H1 (cell line): ENCODE results near the gene PTBP1. TPM values are rescaled to one million over a fixed set of nuclear protein-coding genes. Genes with fewer than 3 reads are reported as not detected.

Experiments
- CTCF ChIA-PET: fragments of 300-600 bp; sonication (Branson Sonifier 250); formaldehyde crosslinking; loops from one replicate; lab custom pipeline; 2021; ENCODE audit not compliant: partially characterized antibody; lab: Charles Lee
- POLR2A ChIA-PET: fragments of 300-600 bp; sonication (Branson Sonifier 250); formaldehyde crosslinking; loops from one replicate; lab custom pipeline; 2021; ENCODE audit warnings: inconsistent platforms; ENCODE audit not compliant: partially characterized antibody; lab: Charles Lee
- DNase-seq, 2 experiments: peaks; one replicate each; pipeline versions ENCODE4 v3.0.0 to v3.0.0-alpha.2; 2010 to 2022; ENCODE audit warnings: low spot score in 2 of 2, low read depth in 1 of 2, mixed read lengths in 1 of 2
- FAIRE-seq: peaks from 2 replicates; lab custom pipeline; 2011; peaks lifted over from hg19 to GRCh38; lab: Jason Lieb, UNC
- H2AFZ ChIP-seq: 2 replicates; pipeline ENCODE4 v1.8.1; 2012; ENCODE audit warnings: low read length, inconsistent platforms
- H2AK5ac ChIP-seq: 2 replicates; pipeline ENCODE4 v1.6.1; 2013; ENCODE audit warnings: low read depth, low read length
- H2BK120ac ChIP-seq: replicated peaks from 2 replicates; pipeline ENCODE3; 2013; ENCODE audit warnings: low read depth, low read length, inconsistent platforms
- H2BK12ac ChIP-seq: 2 replicates; pipeline ENCODE4 v1.6.1; 2013; ENCODE audit warnings: low read depth, low read length
- H2BK15ac ChIP-seq: 2 replicates; pipeline ENCODE4 v1.6.1; 2013; ENCODE audit warnings: low read length
- H2BK20ac ChIP-seq: 2 replicates; pipeline ENCODE4 v1.6.1; 2013; ENCODE audit warnings: low read length
- H2BK5ac ChIP-seq: 2 replicates; pipeline ENCODE4 v1.6.1; 2013; ENCODE audit warnings: low read depth, low read length
- H3K14ac ChIP-seq: 2 replicates; pipeline ENCODE4 v1.6.1; 2013; ENCODE audit warnings: inconsistent platforms; ENCODE audit not compliant: insufficient read length
- H3K18ac ChIP-seq: 2 replicates; pipeline ENCODE4 v1.6.1; 2013; ENCODE audit warnings: low read length; ENCODE audit errors: extremely low read depth
- H3K23ac ChIP-seq: 2 replicates; pipeline ENCODE4 v1.6.1; 2013; ENCODE audit warnings: inconsistent platforms; ENCODE audit not compliant: insufficient read length
- H3K23me2 ChIP-seq: 2 replicates; pipeline ENCODE4 v1.6.1; 2013; ENCODE audit warnings: low read depth, low read length
- H3K27ac ChIP-seq: 2 replicates; pipeline ENCODE4 v1.6.1; 2011; ENCODE audit warnings: low read depth, low read length, inconsistent platforms
- H3K27me3 ChIP-seq, 4 experiments: replicated peaks in 1 of 4; 1 replicate in 1 of 4; 2 replicates in 3 of 4; pipeline versions ENCODE4 v1.6.1 to v1.8.1; 2011 to 2013; ENCODE audit warnings: low read length in 3 of 4, mild to moderate bottlenecking in 3 of 4, inconsistent platforms in 2 of 4, mixed read lengths in 2 of 4, moderate library complexity in 1 of 4; ENCODE audit not compliant: control insufficient read depth in 3 of 4, insufficient read depth in 3 of 4; ENCODE audit errors: extremely low read depth in 1 of 4
- H3K36me3 ChIP-seq, 4 experiments: 2 replicates each; pipeline versions ENCODE4 v1.6.1 to v1.8.1; 2011 to 2013; ENCODE audit warnings: mild to moderate bottlenecking in 4 of 4, low read length in 3 of 4, moderate library complexity in 2 of 4, control low read depth in 1 of 4, inconsistent platforms in 1 of 4; ENCODE audit not compliant: insufficient read depth in 4 of 4, control insufficient read depth in 2 of 4
- H3K4ac ChIP-seq: replicated peaks from 2 replicates; pipeline ENCODE3; 2013; ENCODE audit warnings: low read length, low read depth, mixed read lengths, inconsistent platforms; ENCODE audit not compliant: insufficient read length
- H3K4me1 ChIP-seq, 4 experiments: replicated peaks in 1 of 4; 1 replicate in 1 of 4; 2 replicates in 3 of 4; pipeline versions ENCODE4 v1.6.1 to v1.8.1; 2011 to 2013; ENCODE audit warnings: low read length in 3 of 4, inconsistent platforms in 2 of 4, mixed read lengths in 1 of 4; ENCODE audit not compliant: insufficient read depth in 4 of 4, control insufficient read depth in 3 of 4
- H3K4me2 ChIP-seq, 2 experiments: 2 replicates each; pipeline versions ENCODE4 v1.6.1 to v1.8.1; 2011 to 2013; ENCODE audit warnings: low read depth in 2 of 2, low read length in 2 of 2, control low read depth in 1 of 2, inconsistent platforms in 1 of 2, mild to moderate bottlenecking in 1 of 2; ENCODE audit not compliant: insufficient read depth in 1 of 2
- H3K4me3 ChIP-seq, 4 experiments: fragments of 200-600, 300-600 bp in 1 of 4; sonication (generic), shearing (Covaris generic), sonication (Bioruptor Twin) in 1 of 4; 2 replicates each; pipeline versions ENCODE4 v1.5.1 to v1.8.1; 2011 to 2016; ENCODE audit warnings: low read length in 4 of 4, low read depth in 3 of 4, control low read depth in 2 of 4, inconsistent platforms in 2 of 4, mild to moderate bottlenecking in 2 of 4, mixed read lengths in 1 of 4, moderate library complexity in 1 of 4; ENCODE audit not compliant: insufficient read depth in 2 of 4; ENCODE audit errors: extremely low read depth in 1 of 4
- H3K56ac ChIP-seq: replicated peaks from 2 replicates; pipeline ENCODE3; 2013; ENCODE audit warnings: low read depth, mild to moderate bottlenecking, mixed read lengths, low read length, inconsistent platforms; ENCODE audit not compliant: insufficient read length
- H3K79me1 ChIP-seq: 2 replicates; pipeline ENCODE4 v1.6.1; 2013; ENCODE audit warnings: low read depth, low read length, control low read depth
- H3K79me2 ChIP-seq, 2 experiments: 2 replicates each; pipeline versions ENCODE4 v1.6.1 to v1.8.1; 2012 to 2013; ENCODE audit warnings: low read length in 2 of 2, mild to moderate bottlenecking in 2 of 2, inconsistent platforms in 1 of 2; ENCODE audit not compliant: insufficient read depth in 2 of 2, control insufficient read depth in 1 of 2
- H3K9ac ChIP-seq, 4 experiments: replicated peaks in 1 of 4; 1 replicate in 1 of 4; 2 replicates in 3 of 4; pipeline versions ENCODE4 v1.6.1 to v1.8.1; 2011 to 2013; ENCODE audit warnings: low read depth in 3 of 4, low read length in 3 of 4, control low read depth in 2 of 4, mild to moderate bottlenecking in 2 of 4, moderate library complexity in 2 of 4, inconsistent platforms in 1 of 4; ENCODE audit errors: extremely low read depth in 1 of 4
- H3K9me3 ChIP-seq, 2 experiments: 2 replicates each; pipeline versions ENCODE4 v1.6.1 to v1.8.1; 2012 to 2013; ENCODE audit warnings: mild to moderate bottlenecking in 2 of 2, moderate library complexity in 2 of 2, control low read depth in 1 of 2, inconsistent platforms in 1 of 2, low read depth in 1 of 2, low read length in 1 of 2, mixed read lengths in 1 of 2; ENCODE audit not compliant: insufficient read depth in 2 of 2
- H4K20me1 ChIP-seq, 2 experiments: replicated peaks in 1 of 2; 2 replicates each; pipeline versions ENCODE3 to v1.8.1; 2011 to 2013; ENCODE audit warnings: inconsistent platforms in 2 of 2, low read length in 2 of 2, mild to moderate bottlenecking in 1 of 2; ENCODE audit not compliant: insufficient read depth in 2 of 2, control insufficient read depth in 1 of 2
- H4K5ac ChIP-seq: 2 replicates; pipeline ENCODE4 v1.6.1; 2013; ENCODE audit warnings: low read length, low read depth, mixed read lengths, inconsistent platforms; ENCODE audit not compliant: insufficient read length
- H4K8ac ChIP-seq: 2 replicates; pipeline ENCODE4 v1.8.0; 2013; ENCODE audit warnings: mild to moderate bottlenecking, moderate library complexity, low read length, inconsistent platforms; ENCODE audit not compliant: insufficient read depth; ENCODE audit errors: extremely low read depth
- H4K91ac ChIP-seq: replicated peaks from 2 replicates; pipeline ENCODE3; 2013; ENCODE audit warnings: low read length, mixed read lengths, inconsistent platforms; ENCODE audit not compliant: insufficient read length
- ASH2L ChIP-seq: fragments of 200-600, 300-600 bp; sonication (generic); IDR thresholded peaks from one replicate; pipeline ENCODE4 v1.7.1; 2017; ENCODE audit warnings: low read length
- BCL11A ChIP-seq, 2 experiments: IDR thresholded peaks; one replicate each; pipeline ENCODE4 v1.6.1; 2011; ENCODE audit warnings: low read depth in 2 of 2, low read length in 2 of 2, mild to moderate bottlenecking in 2 of 2
- CBX8 ChIP-seq: fragments of 300-800, 300-1000 bp; sonication (generic); IDR thresholded peaks from 2 replicates; pipeline ENCODE4 v1.7.1; 2016; ENCODE audit warnings: low read depth, low read length, borderline replicate concordance
- CEBPB ChIP-seq: IDR thresholded peaks from 2 replicates; pipeline ENCODE4 v1.6.1; 2012; ENCODE audit warnings: low read depth, low read length
- JUN ChIP-seq: IDR thresholded peaks from 2 replicates; pipeline ENCODE4 v1.6.1; 2011; ENCODE audit warnings: low read depth, mild to moderate bottlenecking, improper control_type of control experiment, low read length
- MAX ChIP-seq: IDR thresholded peaks from 2 replicates; pipeline ENCODE4 v1.6.1; 2012; ENCODE audit warnings: inconsistent platforms
- NANOG ChIP-seq: IDR thresholded peaks from 2 replicates; pipeline ENCODE4 v1.6.1; 2011; ENCODE audit warnings: low read length, low read depth, mild to moderate bottlenecking, inconsistent platforms; ENCODE audit not compliant: insufficient read depth, poor library complexity, severe bottlenecking
- RBBP5 ChIP-seq: IDR thresholded peaks from 2 replicates; pipeline ENCODE4 v1.7.1; 2012; ENCODE audit warnings: low read depth, mild to moderate bottlenecking, inconsistent platforms, low read length, moderate library complexity, borderline replicate concordance
- SP1 ChIP-seq: IDR thresholded peaks from 2 replicates; pipeline ENCODE4 v1.6.1; 2011; ENCODE audit warnings: low read depth, low read length
- TAF7 ChIP-seq: optimal IDR thresholded peaks from 2 replicates; pipeline ENCODE3; 2011; ENCODE audit warnings: low read depth, mild to moderate bottlenecking, inconsistent platforms, low read length, moderate library complexity, borderline replicate concordance
- WGBS, 2 experiments: shearing (Covaris generic) in 1 of 2; methylation state at CpG; one replicate each; pipeline versions ENCODE4 v1.1.6 to v1.1.7; 2013 to 2015; ENCODE audit warnings: low lambda C conversion rate in 2 of 2, mixed read lengths in 2 of 2, inconsistent platforms in 1 of 2, low coverage in 1 of 2, missing lambda C conversion rate in 1 of 2; ENCODE audit not compliant: insufficient replicate concordance in 2 of 2, insufficient coverage in 1 of 2, insufficient read length in 1 of 2; ENCODE audit errors: extremely low coverage in 1 of 2, missing lambda C conversion rate in 1 of 2; 5-methylcytosine and 5-hydroxymethylcytosine counted together
- polyA plus RNA-seq, 7 experiments: library from polyadenylated mRNA; depleted of rRNA in 3 of 7; stranded (reverse) in 5 of 7; unstranded in 2 of 7; fragments of >200 nt in 5 of 7; fragments of 200-250 nt in 2 of 7; gene quantifications; 1 replicate in 5 of 7; 2 replicates in 1 of 7; 4 replicates in 1 of 7; pipeline versions ENCODE4 v1.2.1 to v1.2.3, GENCODE V29; 2011 to 2013; ENCODE audit warnings: missing spikeins in 2 of 7, mixed read lengths in 2 of 7
- total RNA-seq: library from RNA; stranded (reverse); fragmentation: NEBNext Ultra II Directional; extraction: Animal tissue kit (Norgen Biotek cat#: 25700); gene quantifications from 2 replicates; pipeline ENCODE4 v1.2.1, GENCODE V29; 2021

PTBP1 gene
- total and polyA plus RNA-seq, 2 of the 8 experiments (the other 6 are each of a cell fraction or from before 2014, with no cell fraction given): 528 to 888 TPM

- Histone ChIP-seq H4K5ac (no peak overlapping the region), H2BK20ac (no peak overlapping the region), H3K79me1 (no peaks in the 10 kb centered on the region), H2AK5ac (no peak overlapping the region), H3K4me3 (no peak overlapping the region), H2BK12ac (no peak overlapping the region), H3K23me2 (no peaks in the 10 kb centered on the region), H3K14ac (no peak overlapping the region), H2BK5ac (no peak overlapping the region), H3K36me3 (no peaks in the 10 kb centered on the region), H3K27me3 (no peaks in the 10 kb centered on the region), H4K8ac (no peak overlapping the region; the same call in 1 of the 2 replicates), H3K4ac (no peak overlapping the region), H3K27ac (no peak overlapping the region), H3K18ac (no peak overlapping the region), H2BK120ac (no peak overlapping the region), H2AFZ (no peak overlapping the region), H3K23ac (no peak overlapping the region), H3K4me1 (no peaks in the 10 kb centered on the region), H3K56ac (no peak overlapping the region), H3K9ac (no peak overlapping the region), H3K79me2 (no peaks in the 10 kb centered on the region), H3K9me3 (no peaks in the 10 kb centered on the region), H4K91ac (no peak overlapping the region), H4K20me1 (no peaks in the 10 kb centered on the region), H2BK15ac (no peak overlapping the region), H3K4me2 (no peak overlapping the region)
- ChIA-PET CTCF (no interaction called here), POLR2A (interaction anchor here (1.8 kb wide), 1 partner anchor 9 kb away, joined by 4 read pairs; no protein-coding TSS in a partner anchor)
- DNase-seq: no peak
- WGBS, 2 experiments: 90% methylated on average over 16 of the region's 18 CpGs; no CpG with 5 or more reads in 1 of the 2 experiments
- TF ChIP-seq TAF7 (no peak), CBX8 (no peak), JUN (no peak), MAX (no peak), ASH2L (no peak), RBBP5 (no peak), SP1 (no peak), BCL11A (IDR thresholded peaks at IDR 0.05; ENCODE audit: low read depth in 2 of 2, low read length in 2 of 2) (no peak), CEBPB (no peak), NANOG (no peak)
- no peak for FAIRE-seq
Observed at GRCh38 chr19:829129-829758, 32.0 kb downstream of the PTBP1 start.
